ENCODE results near the gene RREB1. TPM values are rescaled to one million over a fixed set of nuclear protein-coding genes. Genes with fewer than 3 reads are reported as not detected.

Gene RREB1
- total RNA-seq, 2 experiments from 2014 or later, result 18.7 to 19.7 TPM

GRCh38 chr6:7238526-7238899 is 130.8 kb downstream of the RREB1 start:
- intact Hi-C loops (cut with micrococcal nuclease), result no loop called here
- CTCF ChIA-PET, result interaction anchor here (0.6 to 3.6 kb wide), 35 partner anchors 11 to 574 kb away, joined by 3 to 20 read pairs (median 4); no protein-coding TSS in a partner anchor

GRCh38 chr6:7238900-7239589 is 131.3 kb downstream of the RREB1 start:
- ChIA-PET CTCF (interaction anchor here (0.6 to 3.6 kb wide), 41 partner anchors 10 to 574 kb away, joined by 3 to 20 read pairs (median 4); no protein-coding TSS in a partner anchor), POLR2A (interaction anchor here (0.6 to 1.1 kb wide), 2 partner anchors 181 to 518 kb away, joined by 3 read pairs; no protein-coding TSS in a partner anchor)
- peak; percentile 93 for DNase-seq
- H3K4me1 Mint-ChIP-seq (ENCODE audit: low read depth), result peaks cover 35% of the 10 kb centered on the region
- ATAC-seq, result peak; percentile 85
- no peaks in the 10 kb centered on the region for H3K27me3 Mint-ChIP-seq
- H3K27ac Mint-ChIP-seq, result peak overlapping the region; percentile 47
- peaks cover 9% of the 10 kb centered on the region for H3K36me3 Mint-ChIP-seq (ENCODE audit: low read depth)
- no peak overlapping the region for H3K4me3 Mint-ChIP-seq
- TF ChIP-seq CTCF (IDR thresholded peaks at IDR 0.05), result peak; percentile 68
- intact Hi-C loops (cut with micrococcal nuclease), result no loop called here
- H3K9me3 Mint-ChIP-seq, result no peaks in the 10 kb centered on the region

More at GRCh38 chr6:7238526-7238899, 130.8 kb downstream of the RREB1 start:
- DNase-seq (no peak), ATAC-seq (no peak)
- peaks cover 7% of the 10 kb centered on the region for H3K36me3 Mint-ChIP-seq (ENCODE audit: low read depth)
- H3K27me3 Mint-ChIP-seq, result no peaks in the 10 kb centered on the region
- H3K27ac Mint-ChIP-seq, result peak overlapping the region; percentile 47
- H3K4me1 Mint-ChIP-seq (ENCODE audit: low read depth), result peaks cover 38% of the 10 kb centered on the region
- POLR2A ChIA-PET, result interaction anchor here (1.1 kb wide), 1 partner anchor 518 kb away, joined by 3 read pairs; no protein-coding TSS in a partner anchor
- no peak overlapping the region for H3K4me3 Mint-ChIP-seq
- H3K9me3 Mint-ChIP-seq, result no peaks in the 10 kb centered on the region
- TF ChIP-seq CTCF (IDR thresholded peaks at IDR 0.05), result no peak

GRCh38 chr6:7239590-7239948 is 131.8 kb downstream of the RREB1 start:
- Mint-ChIP-seq H3K36me3 (ENCODE audit: low read depth) (peaks cover 9% of the 10 kb centered on the region), H3K27ac (peak overlapping the region; percentile 23), H3K4me1 (ENCODE audit: low read depth) (peaks cover 35% of the 10 kb centered on the region), H3K9me3 (no peaks in the 10 kb centered on the region), H3K4me3 (no peak overlapping the region), H3K27me3 (no peaks in the 10 kb centered on the region)
- ChIA-PET CTCF (interaction anchor here (0.7 to 3.6 kb wide), 21 partner anchors 11 to 575 kb away, joined by 3 to 20 read pairs (median 5); no protein-coding TSS in a partner anchor), POLR2A (interaction anchor here (0.6 to 1.1 kb wide), 2 partner anchors 181 to 519 kb away, joined by 3 read pairs; no protein-coding TSS in a partner anchor)
- intact Hi-C loops (cut with micrococcal nuclease), result no loop called here
- ATAC-seq (no peak), DNase-seq (no peak)
- no peak for TF ChIP-seq CTCF (IDR thresholded peaks at IDR 0.05)

- ChIA-PET CTCF (interaction anchor here (3.6 kb wide), 1 partner anchor 517 kb away, joined by 16 read pairs; no protein-coding TSS in a partner anchor), POLR2A (no interaction called here)
- no peak overlapping the region for H3K4me3 Mint-ChIP-seq
- peaks cover 35% of the 10 kb centered on the region for H3K4me1 Mint-ChIP-seq (ENCODE audit: low read depth)
- peaks cover 9% of the 10 kb centered on the region for H3K36me3 Mint-ChIP-seq (ENCODE audit: low read depth)
- no peak overlapping the region for H3K27ac Mint-ChIP-seq
- ATAC-seq (no peak), DNase-seq (no peak)
- TF ChIP-seq CTCF (IDR thresholded peaks at IDR 0.05), result no peak
- H3K27me3 Mint-ChIP-seq, result no peaks in the 10 kb centered on the region
- no peaks in the 10 kb centered on the region for H3K9me3 Mint-ChIP-seq
- intact Hi-C loops (cut with micrococcal nuclease), result loop anchor here (5.0 to 10.0 kb wide), 2 partner anchors 326 to 563 kb away; no protein-coding TSS in a partner anchor
Measured at GRCh38 chr6:7240351-7240750, 132.6 kb downstream of the RREB1 start.

GRCh38 chr6:7241160-7241559 is 133.4 kb downstream of the RREB1 start:
- Mint-ChIP-seq H3K36me3 (ENCODE audit: low read depth) (peaks cover 12% of the 10 kb centered on the region), H3K4me3 (no peak overlapping the region), H3K4me1 (ENCODE audit: low read depth) (peaks cover 28% of the 10 kb centered on the region), H3K27ac (no peak overlapping the region), H3K9me3 (no peaks in the 10 kb centered on the region), H3K27me3 (no peaks in the 10 kb centered on the region)
- ATAC-seq, result no peak
- intact Hi-C loops (cut with micrococcal nuclease), result loop anchor here (5.0 to 10.0 kb wide), 2 partner anchors 326 to 564 kb away; no protein-coding TSS in a partner anchor
- POLR2A ChIA-PET, result no interaction called here
- no peak for TF ChIP-seq CTCF (IDR thresholded peaks at IDR 0.05)
- CTCF ChIA-PET, result interaction anchor here (3.4 to 3.6 kb wide), 2 partner anchors 518 to 564 kb away, joined by 24 to 27 read pairs; no protein-coding TSS in a partner anchor
- DNase-seq, result no peak
